Central memory CD4-positive, alpha-beta T cell (primary cell): ENCODE results near the gene KCTD21.

Experiments used
- DNase-seq: peaks from one replicate; pipeline ENCODE4 v3.0.0; 2022

KCTD21 gene

DNA sequence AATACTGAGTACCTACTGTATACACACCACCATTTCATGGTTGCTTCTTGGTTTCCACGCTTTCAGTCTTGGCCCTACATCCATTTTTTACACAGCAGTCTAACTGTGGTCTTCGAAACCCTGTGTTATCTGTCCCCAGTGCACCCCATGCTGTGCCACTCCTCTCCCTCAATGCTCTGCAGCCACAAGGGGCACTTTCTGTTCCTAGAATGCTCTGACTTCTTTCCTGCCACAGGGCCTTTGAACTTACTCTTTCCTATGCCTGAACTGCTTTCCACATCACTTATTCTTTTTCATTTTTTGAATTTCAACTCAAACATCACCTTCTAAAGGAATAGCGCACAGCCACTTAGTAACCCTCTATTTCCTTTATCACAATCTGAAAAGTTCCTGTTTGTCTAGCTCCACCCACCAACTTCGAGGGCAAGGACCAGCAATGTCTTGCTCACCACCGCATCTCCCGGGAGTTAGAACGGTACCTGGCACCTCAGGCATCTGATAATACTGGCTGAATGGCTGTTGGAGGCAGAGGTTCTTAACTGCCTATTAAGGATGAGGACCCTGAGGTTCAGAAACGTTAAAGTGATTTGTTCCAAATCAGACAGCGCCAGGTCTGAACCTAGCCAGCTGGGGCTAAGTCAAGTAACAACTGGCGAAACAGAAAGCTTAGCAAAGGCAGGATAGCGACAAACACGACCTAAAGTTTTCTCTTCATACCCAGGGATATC, 49.6 kb downstream of the KCTD21 start:
- DNase-seq: no peak

DNA sequence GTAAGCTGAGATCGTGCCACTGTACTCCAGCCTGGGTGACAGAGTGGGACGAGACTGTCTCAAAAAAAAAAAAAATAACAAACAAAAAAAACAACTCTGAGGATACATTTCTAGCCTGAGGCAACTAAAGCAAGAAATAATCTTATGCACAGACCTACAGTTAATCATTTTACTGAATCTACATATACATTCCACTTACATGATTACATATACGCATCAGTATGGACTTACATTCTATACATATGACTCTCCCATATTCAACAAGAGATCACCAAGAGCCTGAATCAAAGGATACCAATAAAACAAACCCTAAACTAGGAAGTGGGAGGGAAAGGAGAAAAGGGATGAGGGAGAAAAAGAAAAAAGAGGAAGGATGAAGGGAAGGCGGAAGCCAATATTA, 50.1 kb downstream of the KCTD21 start:
- no peak for DNase-seq

DNA sequence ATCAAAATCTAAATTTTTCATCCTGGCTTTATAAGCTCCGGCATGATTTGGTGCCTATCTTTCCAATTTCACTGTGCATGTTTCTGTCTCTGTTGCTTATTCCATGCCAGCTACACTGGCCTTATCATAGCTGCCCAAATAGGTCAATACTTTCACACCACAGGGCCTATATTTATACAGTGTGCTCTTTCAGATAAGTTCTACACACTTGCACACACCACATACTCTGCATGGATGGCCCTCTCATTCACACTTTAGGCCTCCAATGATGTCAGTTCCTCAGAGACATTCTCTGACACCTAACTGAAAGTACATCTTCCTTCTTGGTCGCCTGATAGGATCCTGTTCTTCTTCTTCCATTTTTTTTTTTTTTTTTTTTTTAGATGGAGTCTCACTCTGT, 56.0 kb downstream of the KCTD21 start:
- DNase-seq: no peak

DNA sequence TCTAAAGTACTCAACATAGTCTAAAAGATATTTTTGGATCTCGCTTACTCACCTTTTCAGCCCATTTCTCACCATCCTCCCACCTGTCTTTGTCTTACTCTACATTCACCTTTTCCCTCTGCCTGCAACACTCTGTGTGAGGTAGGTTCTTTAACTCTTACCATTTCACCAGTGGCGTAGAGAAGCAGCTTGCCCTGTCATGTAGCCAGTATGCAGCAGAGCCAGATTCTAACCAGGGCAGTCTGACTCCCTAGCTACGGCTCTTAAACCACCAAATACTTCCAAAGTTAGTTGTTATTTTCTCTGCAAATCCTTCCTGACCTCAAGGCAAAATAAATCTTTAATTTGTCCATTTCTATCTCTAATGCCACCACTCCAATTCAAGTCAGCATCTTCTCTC, 56.5 kb downstream of the KCTD21 start:
- DNase-seq: no peak

DNA sequence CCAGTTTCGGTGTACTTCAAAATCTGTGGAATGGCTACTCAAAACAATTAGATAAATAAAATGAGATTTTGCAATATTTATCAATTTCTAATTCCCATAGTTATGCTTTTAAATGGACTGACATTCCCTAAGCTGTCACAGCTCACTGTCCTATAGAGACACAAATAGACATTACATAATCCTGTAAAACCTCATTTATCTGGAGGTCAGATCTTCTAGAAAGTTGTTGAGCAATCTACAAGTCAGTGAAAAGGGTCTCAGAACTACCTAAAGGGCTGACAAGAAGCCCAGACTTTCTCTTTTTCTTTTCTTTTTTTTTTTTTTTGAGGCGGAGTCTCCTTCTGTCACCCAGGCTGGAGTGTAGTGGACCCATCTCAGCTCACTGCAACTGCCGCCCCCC, 61.0 kb downstream of the KCTD21 start:
- no peak for DNase-seq
